ENCODE measurements around the gene GTF2I. TPM values are rescaled to one million over a fixed set of nuclear protein-coding genes. Genes with fewer than 3 reads are reported as not detected.
A peak's percentile ranks its signal among the peaks of the same experiment; 100 is the strongest.
"Not testable (repeated sequence)": the region's sequence is repeated elsewhere in the genome, so short reads cannot be mapped to it uniquely, and the experiment has no call there.

Gene GTF2I
- total RNA-seq, 6 donors from 2014 or later: 138 to 506 (median 219) TPM

DNA sequence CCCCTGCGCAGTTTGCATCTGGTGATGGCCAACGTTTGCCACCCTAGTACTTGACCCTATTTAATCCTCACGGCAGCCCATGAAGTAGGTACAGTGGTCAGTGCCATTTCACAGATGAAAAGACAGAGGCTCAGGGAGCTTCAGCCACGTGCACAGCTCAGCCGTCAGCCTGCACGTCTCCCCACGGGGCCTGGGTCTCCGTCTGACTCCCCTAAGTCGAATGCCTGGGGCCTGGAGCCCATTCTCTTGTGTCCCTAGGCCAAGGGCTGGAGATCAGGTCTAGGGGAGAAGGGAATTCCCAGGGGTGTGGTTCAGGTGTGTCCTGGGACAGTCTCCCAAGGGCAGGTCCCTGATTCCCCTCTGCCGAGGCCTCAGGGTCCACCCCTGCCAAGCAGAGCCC, 109.5 kb downstream of the GTF2I start:
- H3K27me3 ChIP-seq; H3K36me3 ChIP-seq; H3K4me1 ChIP-seq; H3K27ac ChIP-seq; ATAC-seq (ENCODE audit: low FRiP score in 2 of 2); H3K4me3 ChIP-seq; H3K9me3 ChIP-seq: not testable (repeated sequence)
- peak in 1 of 2 donors; percentile 21 for DNase-seq
- WGBS, 2 donors: 80 to 81% methylated on average over 1 to 6 of the region's 10 CpGs

DNA sequence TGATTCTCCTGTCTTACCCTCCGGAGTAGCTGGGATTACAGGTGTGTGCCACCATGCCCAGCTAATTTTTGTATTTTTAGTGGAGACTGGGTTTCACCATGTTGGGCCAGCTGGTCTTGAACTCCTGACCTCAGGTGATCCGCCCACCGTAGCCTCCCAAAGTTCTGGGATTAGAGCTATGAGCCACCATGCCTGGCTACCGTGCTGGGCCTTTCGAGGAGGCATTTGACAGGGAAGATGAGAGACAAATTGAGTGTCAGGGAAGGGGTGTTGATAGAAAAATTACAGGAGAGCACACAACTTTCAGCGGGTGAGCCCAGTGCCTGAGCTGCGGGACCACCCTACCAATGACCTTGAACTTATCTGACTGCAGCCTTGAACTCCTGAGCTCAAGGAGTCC, 112.5 kb downstream of the GTF2I start:
- not testable (repeated sequence) for H3K4me1 ChIP-seq; H3K36me3 ChIP-seq; H3K27me3 ChIP-seq; H3K9me3 ChIP-seq; ATAC-seq (ENCODE audit: low FRiP score in 2 of 2); H3K27ac ChIP-seq; DNase-seq; H3K4me3 ChIP-seq
- WGBS, 2 donors: 94 to 96% methylated on average over 3 to 4 of the region's 7 CpGs

DNA sequence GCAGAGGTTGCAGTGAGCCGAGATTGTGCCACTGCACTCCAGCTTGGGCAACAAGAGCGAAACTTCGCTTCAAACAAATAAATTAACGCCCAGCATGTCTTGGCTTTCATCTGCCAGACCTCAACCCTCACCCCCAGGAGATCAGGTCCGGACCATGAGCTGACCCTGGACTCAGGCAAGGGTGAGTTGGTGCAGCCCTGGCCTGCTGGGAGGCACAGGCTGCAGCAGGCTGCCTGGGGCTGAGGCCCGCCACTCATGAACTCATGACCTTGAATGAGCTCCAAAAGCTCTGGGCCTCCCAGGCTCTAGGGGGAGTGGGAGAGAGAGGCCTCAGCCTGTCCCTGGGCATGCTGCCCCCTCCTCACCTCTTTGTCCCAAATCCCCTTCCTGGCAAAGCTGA, 114.6 kb downstream of the GTF2I start:
- not testable (repeated sequence) for H3K9me3 ChIP-seq; H3K36me3 ChIP-seq; ATAC-seq (ENCODE audit: low FRiP score in 2 of 2); DNase-seq; H3K4me1 ChIP-seq; H3K27ac ChIP-seq; H3K4me3 ChIP-seq; H3K27me3 ChIP-seq
- WGBS, 2 donors: 90% methylated on average over 2 of the region's 6 CpGs; no CpG with 5 or more reads in 1 of the 2 donors

- H3K4me1 ChIP-seq, H3K4me3 ChIP-seq, H3K9me3 ChIP-seq, DNase-seq, H3K36me3 ChIP-seq, H3K27ac ChIP-seq, H3K27me3 ChIP-seq: not testable (repeated sequence)
- ATAC-seq (ENCODE audit: low FRiP score in 2 of 2): peak; percentile 78 to 90
- no CpG with 5 or more reads among the region's 21 CpGs for WGBS, 2 donors
Observed at GRCh38 chr7:74773760-74774750, 116.5 kb downstream of the GTF2I start, which contains the start of gene NCF1. Gene NCF1 (plus strand): TSS chr7:74774011. CDS start chr7:74774032, 21 bp downstream.

DNA sequence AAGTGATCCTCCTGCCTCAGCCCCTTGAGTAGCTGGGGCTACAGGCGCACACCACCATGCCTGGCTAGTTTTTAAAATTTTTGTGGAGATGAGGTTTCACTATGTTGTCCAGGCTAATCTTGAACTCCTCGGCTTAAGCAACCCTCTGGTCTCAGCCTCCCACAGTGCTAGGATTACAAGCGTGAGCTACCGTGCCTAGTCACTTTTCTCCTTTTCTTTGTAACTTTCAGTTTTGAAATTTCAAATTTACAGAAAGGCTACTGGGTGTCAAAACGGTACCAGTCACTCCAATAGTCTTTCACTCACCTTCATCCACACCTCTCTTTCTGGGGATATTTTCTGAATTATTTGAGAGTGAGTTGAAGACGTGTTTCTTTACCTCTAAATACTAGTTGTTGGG, 117.6 kb downstream of the GTF2I start:
- not testable (repeated sequence) for ATAC-seq (ENCODE audit: low FRiP score in 2 of 2); H3K4me3 ChIP-seq; H3K4me1 ChIP-seq; H3K36me3 ChIP-seq; H3K27me3 ChIP-seq; H3K9me3 ChIP-seq; DNase-seq; H3K27ac ChIP-seq
- no CpG with 5 or more reads among the region's 6 CpGs for WGBS, 2 donors

GRCh38 chr7:74779053-74779452, 121.5 kb downstream of the GTF2I start:
- H3K36me3 ChIP-seq; H3K4me1 ChIP-seq; H3K27ac ChIP-seq; H3K27me3 ChIP-seq; H3K9me3 ChIP-seq; ATAC-seq (ENCODE audit: low FRiP score in 2 of 2); H3K4me3 ChIP-seq: not testable (repeated sequence)
- peak in 1 of 2 donors; percentile 77 for DNase-seq
- no CpG with 5 or more reads among the region's 17 CpGs for WGBS, 2 donors

DNA sequence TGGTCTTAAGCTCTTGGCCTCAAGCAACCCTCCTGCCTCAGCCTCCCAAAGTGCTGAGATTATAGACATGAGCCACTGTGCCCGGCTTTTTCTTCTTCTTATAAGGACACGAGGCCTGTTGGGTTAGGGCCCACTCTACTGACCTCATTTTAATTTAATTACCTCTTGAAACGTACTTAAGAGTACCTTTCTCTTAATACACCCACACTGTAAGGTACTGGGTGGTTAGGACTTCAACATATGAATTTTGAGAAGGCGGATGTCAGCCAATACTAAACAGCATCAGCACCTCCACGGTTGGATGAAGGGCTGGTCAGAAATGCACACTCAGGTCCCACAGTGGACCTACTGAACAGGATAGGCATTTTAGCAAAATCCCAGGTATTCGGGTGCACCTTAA, 124.2 kb downstream of the GTF2I start:
- H3K9me3 ChIP-seq; DNase-seq; H3K27ac ChIP-seq; ATAC-seq (ENCODE audit: low FRiP score in 2 of 2); H3K27me3 ChIP-seq; H3K4me1 ChIP-seq; H3K4me3 ChIP-seq; H3K36me3 ChIP-seq: not testable (repeated sequence)
- 62 to 77% methylated on average over 3 to 5 of the region's 6 CpGs for WGBS, 2 donors

DNA sequence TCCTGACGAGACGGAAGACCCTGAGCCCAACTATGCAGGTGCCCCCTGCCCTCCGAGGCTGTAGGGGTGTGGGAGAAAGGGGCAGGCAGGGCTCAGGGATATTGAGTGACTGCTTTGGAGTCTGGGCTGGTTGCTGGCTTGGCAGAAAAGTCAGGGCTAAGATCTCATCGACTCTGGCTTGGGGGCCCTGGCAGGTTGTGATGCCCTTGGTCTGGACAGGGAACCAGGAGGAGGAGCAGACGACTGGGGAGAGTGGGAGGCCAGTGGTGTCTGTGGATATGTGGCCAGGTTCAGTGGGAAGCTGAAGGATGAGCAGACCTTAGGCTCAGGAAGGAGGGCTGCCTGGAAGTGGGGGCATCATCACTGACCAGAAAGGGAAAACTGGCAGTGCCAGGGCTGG, 126.1 kb downstream of the GTF2I start:
- H3K9me3 ChIP-seq; H3K4me3 ChIP-seq; H3K36me3 ChIP-seq; H3K27me3 ChIP-seq; DNase-seq; H3K4me1 ChIP-seq; ATAC-seq (ENCODE audit: low FRiP score in 2 of 2); H3K27ac ChIP-seq: not testable (repeated sequence)
- WGBS, 2 donors: 78 to 81% methylated on average over 1 to 2 of the region's 5 CpGs

DNA sequence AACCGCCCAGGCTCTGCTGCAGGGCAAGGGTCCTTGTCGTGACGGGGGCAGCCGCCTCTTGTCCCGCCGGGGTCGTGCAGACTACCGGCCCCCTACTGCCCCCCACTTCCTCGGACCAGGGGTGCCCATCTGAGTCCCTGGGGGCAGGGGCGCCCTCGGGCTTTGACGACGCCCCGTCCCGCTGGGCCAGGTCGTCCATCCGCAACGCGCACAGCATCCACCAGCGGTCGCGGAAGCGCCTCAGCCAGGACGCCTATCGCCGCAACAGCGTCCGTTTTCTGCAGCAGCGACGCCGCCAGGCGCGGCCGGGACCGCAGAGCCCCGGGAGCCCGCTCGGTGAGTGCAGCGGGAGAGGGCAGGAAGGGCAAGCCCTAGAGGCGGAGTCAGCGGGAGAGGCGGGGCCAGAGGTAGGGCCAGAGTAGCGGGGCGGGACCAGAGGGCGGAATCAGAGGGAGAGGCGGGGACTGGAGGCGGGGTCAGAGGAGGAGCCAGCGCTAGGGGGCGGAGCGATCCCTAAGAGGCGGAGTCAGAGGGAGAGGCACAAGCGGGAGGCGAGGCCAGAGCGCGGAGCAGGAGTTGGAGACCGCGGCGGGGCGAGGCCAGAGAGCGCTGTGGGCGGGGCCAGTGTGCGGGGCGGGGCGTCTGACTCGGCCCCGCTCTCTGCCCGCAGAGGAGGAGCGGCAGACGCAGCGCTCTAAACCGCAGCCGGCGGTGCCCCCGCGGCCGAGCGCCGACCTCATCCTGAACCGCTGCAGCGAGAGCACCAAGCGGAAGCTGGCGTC, 131.0 kb downstream of the GTF2I start:
- 0% methylated on average over 2 to 6 of the region's 82 CpGs for WGBS, 2 donors
- ATAC-seq (ENCODE audit: low FRiP score in 2 of 2) (peak; percentile 97 to 99), DNase-seq (peak; percentile 97 to 98)
- H3K27ac ChIP-seq: peak overlapping the region in 2 of 4 donors; percentile 43 to 57
- H3K4me1 ChIP-seq, H3K27me3 ChIP-seq, H3K36me3 ChIP-seq, H3K9me3 ChIP-seq: not testable (repeated sequence)
- peak overlapping the region in 3 of 4 donors; percentile 34 to 44 (median 40) for H3K4me3 ChIP-seq

GRCh38 chr7:74789200-74789736, 131.8 kb downstream of the GTF2I start:
- peak; percentile 51 to 72 for ATAC-seq (ENCODE audit: low FRiP score in 2 of 2)
- DNase-seq, H3K4me3 ChIP-seq, H3K27me3 ChIP-seq, H3K27ac ChIP-seq, H3K9me3 ChIP-seq, H3K36me3 ChIP-seq, H3K4me1 ChIP-seq: not testable (repeated sequence)
- no CpG with 5 or more reads among the region's 24 CpGs for WGBS, 2 donors

DNA sequence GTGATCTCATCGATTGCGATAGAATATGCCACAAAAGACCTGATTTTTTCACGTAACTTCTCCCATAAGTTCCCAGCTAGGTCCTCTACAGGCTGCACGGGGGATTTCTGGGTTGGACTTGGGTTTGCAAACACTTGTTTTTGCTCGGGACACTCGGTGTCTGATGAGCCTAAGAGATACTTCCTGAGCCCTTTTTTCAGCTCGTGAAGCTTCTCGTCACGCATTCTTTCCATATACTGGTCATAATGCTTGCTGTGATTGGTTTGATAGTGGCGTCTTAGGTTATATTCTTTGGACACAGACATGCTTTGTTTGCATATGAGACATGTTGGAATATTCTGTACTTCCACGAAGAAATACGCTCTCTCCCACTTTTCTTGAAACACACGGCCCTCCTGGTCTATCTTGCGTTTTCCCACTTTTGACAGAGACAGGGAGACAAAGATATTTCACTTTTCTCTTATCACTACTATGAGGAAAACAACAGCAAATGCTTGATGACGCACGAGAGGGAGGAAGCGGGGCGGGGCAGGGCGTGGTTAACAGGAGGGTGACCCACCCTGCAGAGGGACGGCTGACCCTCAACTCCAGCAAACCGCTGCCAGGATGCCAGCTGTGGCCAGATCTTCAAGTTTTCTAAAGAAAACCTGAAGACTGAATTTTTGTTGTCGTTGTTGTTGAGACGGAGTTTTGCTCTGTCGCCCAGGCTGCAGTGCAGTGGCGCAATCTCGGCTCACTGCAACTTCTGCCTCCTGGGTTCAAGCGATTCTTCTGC, 140.5 kb downstream of the GTF2I start:
- WGBS, 2 donors: 96% methylated on average over 6 of the region's 27 CpGs; no CpG with 5 or more reads in 1 of the 2 donors
- not testable (repeated sequence) for DNase-seq; ATAC-seq (ENCODE audit: low FRiP score in 2 of 2)

GRCh38 chr7:74798644-74799043, 141.1 kb downstream of the GTF2I start:
- not testable (repeated sequence) for H3K27me3 ChIP-seq; ATAC-seq (ENCODE audit: low FRiP score in 2 of 2); H3K4me3 ChIP-seq; H3K27ac ChIP-seq; DNase-seq; H3K36me3 ChIP-seq; H3K4me1 ChIP-seq; H3K9me3 ChIP-seq
- WGBS, 2 donors: 71 to 85% methylated on average over 1 of the region's 4 CpGs

More for the DNA sequence above, 140.5 kb downstream of the GTF2I start:
- H3K4me1 ChIP-seq, H3K4me3 ChIP-seq, H3K36me3 ChIP-seq, H3K27me3 ChIP-seq, H3K27ac ChIP-seq, H3K9me3 ChIP-seq: not testable (repeated sequence)

Measured in upper lobe of left lung (tissue), 6 donors.